HepG2 (cell line): Measurements from ENCODE around the gene JMJD8. TPM values are rescaled to one million over a fixed set of nuclear protein-coding genes. Genes with fewer than 3 reads are reported as not detected.

ENCODE experiments used
- ATAC-seq: fragments of 200-7000 bp; cut with Tn5 transposase; 3 replicates; pipeline ENCODE4 v1.9.1; 2020; ENCODE audit warnings: mild to moderate bottlenecking, moderate library complexity
- BruUV-seq: library from RNA; stranded (reverse); fragments of 400-500 nt; replicated peaks from 2 replicates; lab custom pipeline; 2021; lab: Mats Ljungman, UMichigan
- CTCF ChIA-PET: fragments of 300-600 bp; formaldehyde crosslinking; extraction: SDS; loops from one replicate; lab custom pipeline; 2021; ENCODE audit warnings: low total read pairs, inconsistent platforms, low intra/inter-chr PET ratio; lab: Yijun Ruan, JAX
- POLR2A ChIA-PET: fragments of 350-600 bp; sonication (Branson Sonifier 250); formaldehyde crosslinking; loops from one replicate; lab custom pipeline; 2020; ENCODE audit warnings: antibody characterized with exemption, inconsistent platforms; lab: Yijun Ruan, JAX
- DNase-seq: peaks from one replicate; pipeline ENCODE4 v3.0.0-alpha.2; 2015; ENCODE audit warnings: low spot score
- FAIRE-seq: peaks from 3 replicates; lab custom pipeline; 2011; peaks lifted over from hg19 to GRCh38; lab: Jason Lieb, UNC
- H2AFZ ChIP-seq: one replicate; pipeline ENCODE4 v1.6.1; 2011; ENCODE audit warnings: low read length, inconsistent platforms
- H3K27ac ChIP-seq: fragments of 300-600 bp; 3 replicates; pipeline ENCODE4 v1.8.0; 2011; ENCODE audit warnings: mixed run types, mild to moderate bottlenecking, mixed read lengths, low read length, inconsistent platforms; ENCODE audit not compliant: insufficient read depth; ENCODE audit errors: extremely low read length
- H3K27me3 ChIP-seq, 2 experiments: fragments of 200-600 bp in 1 of 2; 2 replicates in 1 of 2; 3 replicates in 1 of 2; pipeline versions ENCODE4 v1.6.0 to v1.8.0; 2011; ENCODE audit warnings: low read length in 2 of 2, mild to moderate bottlenecking in 2 of 2, moderate library complexity in 2 of 2, inconsistent platforms in 1 of 2; ENCODE audit not compliant: insufficient read depth in 2 of 2, control insufficient read depth in 1 of 2
- H3K36me3 ChIP-seq, 2 experiments: fragments of 200-600 bp in 1 of 2; replicated peaks in 1 of 2; 2 replicates in 1 of 2; 3 replicates in 1 of 2; pipeline versions ENCODE4 v1.5.1 to v1.8.0; 2011; ENCODE audit warnings: low read length in 2 of 2, inconsistent platforms in 1 of 2; ENCODE audit not compliant: insufficient read depth in 2 of 2, control insufficient read depth in 1 of 2
- H3K4me1 ChIP-seq: 2 replicates; pipeline ENCODE4 v1.5.1; 2012; ENCODE audit warnings: low read length, inconsistent platforms; ENCODE audit not compliant: insufficient read depth
- H3K4me2 ChIP-seq: 2 replicates; pipeline ENCODE4 v1.6.0; 2011; ENCODE audit warnings: low read depth, low read length, inconsistent platforms
- H3K4me3 ChIP-seq, 3 experiments: fragments of 200-600 bp in 1 of 3; sonication (generic), shearing (Covaris generic) in 1 of 3; replicated peaks in 1 of 3; 2 replicates each; pipeline ENCODE4 v1.5.1; 2011 to 2016; ENCODE audit warnings: low read length in 3 of 3, inconsistent platforms in 2 of 3, low read depth in 2 of 3, mild to moderate bottlenecking in 2 of 3, control low read depth in 1 of 3, mixed read lengths in 1 of 3; ENCODE audit not compliant: insufficient read depth in 1 of 3
- H3K79me2 ChIP-seq: one replicate; pipeline ENCODE4 v1.6.1; 2011; ENCODE audit warnings: low read length, inconsistent platforms; ENCODE audit not compliant: insufficient read depth
- H3K9ac ChIP-seq: 2 replicates; pipeline ENCODE4 v1.6.0; 2011; ENCODE audit warnings: mild to moderate bottlenecking, low read depth, low read length, inconsistent platforms; ENCODE audit not compliant: insufficient read depth
- H3K9me3 ChIP-seq: 2 replicates; pipeline ENCODE4 v1.5.1; 2012; ENCODE audit warnings: mild to moderate bottlenecking, low read length
- H4K20me1 ChIP-seq: 2 replicates; pipeline ENCODE4 v1.6.0; 2011; ENCODE audit warnings: inconsistent platforms, mild to moderate bottlenecking, low read length, moderate library complexity; ENCODE audit not compliant: insufficient read depth
- ATF1 ChIP-seq: IDR thresholded peaks from 2 replicates; pipeline ENCODE4 v1.6.1; 2016; ENCODE audit warnings: mild to moderate bottlenecking, control low read depth
- ATRX ChIP-seq: sonication (generic); formaldehyde crosslinking; IDR thresholded peaks from 2 replicates; pipeline ENCODE4 v1.4.0; 2020; ENCODE audit warnings: missing genetic modification reagents, borderline replicate concordance
- CREM ChIP-seq, 2 experiments: sonication (generic) in 1 of 2; formaldehyde crosslinking in 1 of 2; IDR thresholded peaks; 2 replicates each; pipeline versions ENCODE4 v1.4.0 to v1.6.1; 2016 to 2020; ENCODE audit warnings: antibody characterized with exemption in 1 of 2, mild to moderate bottlenecking in 1 of 2, missing genetic modification reagents in 1 of 2
- CSRNP1 ChIP-seq: sonication (generic); formaldehyde crosslinking; IDR thresholded peaks from 2 replicates; pipeline ENCODE4 v1.8.1; 2023; ENCODE audit warnings: mild to moderate bottlenecking, missing genetic modification reagents
- DBP ChIP-seq: sonication (generic); formaldehyde crosslinking; IDR thresholded peaks from 2 replicates; pipeline ENCODE4 v1.4.0; 2020; ENCODE audit warnings: missing genetic modification reagents; ENCODE audit errors: not compliant biosample characterization
- KMT2B ChIP-seq: IDR thresholded peaks from 2 replicates; pipeline ENCODE4 v1.6.1; 2016; ENCODE audit warnings: missing genetic modification reagents, missing compliant biosample characterization
- RBM22 ChIP-seq: fragments of 200-400 bp; formaldehyde crosslinking; optimal IDR thresholded peaks from 2 replicates; pipeline ENCODE3; 2017; ENCODE audit warnings: mild to moderate bottlenecking, low read length, moderate library complexity
- TBX3 ChIP-seq: fragments of 450-650 bp; IDR thresholded peaks from 2 replicates; pipeline ENCODE4 v1.6.1; 2017; ENCODE audit warnings: antibody characterized with exemption, mild to moderate bottlenecking, inconsistent platforms, borderline replicate concordance
- TERF1 ChIP-seq: sonication (generic); formaldehyde crosslinking; IDR thresholded peaks from 2 replicates; pipeline ENCODE4 v1.8.0; 2022; ENCODE audit warnings: mild to moderate bottlenecking, missing genetic modification reagents, moderate library complexity
- ZBTB2 ChIP-seq: sonication (generic); formaldehyde crosslinking; IDR thresholded peaks from 2 replicates; pipeline ENCODE4 v1.8.0; 2022; ENCODE audit warnings: low read depth, missing genetic modification reagents
- ZBTB4 ChIP-seq: sonication (generic); formaldehyde crosslinking; IDR thresholded peaks from 2 replicates; pipeline ENCODE4 v1.4.0; 2020; ENCODE audit warnings: missing genetic modification reagents, mild to moderate bottlenecking, borderline replicate concordance
- ZMAT3 ChIP-seq: sonication (generic); formaldehyde crosslinking; conservative IDR thresholded peaks from 2 replicates; pipeline ENCODE4 v1.7.0; 2021; ENCODE audit warnings: missing genetic modification reagents
- ZNF24 ChIP-seq: fragments of 450-650 bp; IDR thresholded peaks from 2 replicates; pipeline ENCODE4 v1.6.1; 2017; ENCODE audit warnings: antibody characterized with exemption, mild to moderate bottlenecking
- ZNF44 ChIP-seq: sonication (generic); formaldehyde crosslinking; IDR thresholded peaks from 2 replicates; pipeline ENCODE4 v1.5.1; 2020; ENCODE audit warnings: mild to moderate bottlenecking, missing genetic modification reagents
- WGBS: methylation state at CpG from one replicate; pipeline ENCODE4 v1.1.6; 2017; ENCODE audit warnings: low lambda C conversion rate; 5-methylcytosine and 5-hydroxymethylcytosine counted together
- in situ Hi-C: cut with HindIII; loops from 2 replicates; pipeline ENCODE4 v1.10.0; 2017; ENCODE audit warnings: low pct_unique_long_range_greater_than_20kb; ENCODE audit not compliant: extremely low pct_ligation_motif_present
- intact Hi-C: fragments of 100-400 bp; cut with micrococcal nuclease; formaldehyde crosslinking; loops from one replicate; pipeline ENCODE4 v1.10.0; 2022; ENCODE audit not compliant: unreplicated experiment
- polyA plus RNA-seq, 8 experiments: library from polyadenylated mRNA; depleted of rRNA in 3 of 8; stranded (reverse) in 7 of 8; unstranded in 1 of 8; fragments of >200 nt; fragmentation: Illumina TruSeq in 4 of 8; extraction: Trizol in 4 of 8; gene quantifications; 2 replicates each; pipeline versions ENCODE4 v1.2.1 to v1.2.3, GENCODE V29; 2011 to 2016; ENCODE audit warnings: low read depth in 4 of 8, missing spikeins in 1 of 8, mixed read lengths in 1 of 8; ENCODE audit not compliant: insufficient read depth in 1 of 8
- total RNA-seq, 5 experiments: library from RNA; depleted of rRNA; stranded (reverse); fragments of >200 nt; fragmentation: Illumina TruSeq; extraction: Trizol; gene quantifications; 2 replicates each; pipeline ENCODE4 v1.2.3, GENCODE V29; 2016; ENCODE audit warnings: low read depth in 1 of 5

The JMJD8 gene
- total and polyA plus RNA-seq, 2 of the 13 experiments (the other 11 are each of a cell fraction or from before 2014, with no cell fraction given), result 2.6 to 11.8 TPM

- no peaks in the 10 kb centered on the region for H3K27me3 ChIP-seq
- WGBS, result no CpG with 5 or more reads among the region's 19 CpGs
- no peak overlapping the region for H3K4me2 ChIP-seq
- H3K9ac ChIP-seq, result no peak overlapping the region
- ChIA-PET CTCF (no interaction called here), POLR2A (no interaction called here)
- no peak for DNase-seq
- no peak for FAIRE-seq
- intact Hi-C loops, result no loop called here
- TF ChIP-seq ZNF44 (CRISPR knock-in tag), result no peak
- TF ChIP-seq ZBTB2, result no peak
- no peak for TF ChIP-seq ATF1
- TF ChIP-seq ATRX (CRISPR knock-in tag), result no peak
- no peak for TF ChIP-seq DBP (CRISPR knock-in tag)
- TF ChIP-seq ZMAT3 (CRISPR knock-in tag), result no peak
- no peak for TF ChIP-seq TERF1 (CRISPR knock-in tag)
- no peak for TF ChIP-seq TBX3
- no peak for TF ChIP-seq CSRNP1 (CRISPR knock-in tag)
- no peak for TF ChIP-seq KMT2B (CRISPR knock-in tag)
- TF ChIP-seq ZBTB4 (CRISPR knock-in tag), result no peak
- TF ChIP-seq ZNF24, result no peak
- TF ChIP-seq RBM22, result no peak
- TF ChIP-seq CREM (IDR thresholded peaks at IDR 0.05), result no peak
- TF ChIP-seq CREM (CRISPR knock-in tag; IDR thresholded peaks at IDR 0.05), result no peak
- in situ Hi-C loops, result no loop called here
- ATAC-seq, result no peak
- H3K79me2 ChIP-seq, result no peaks in the 10 kb centered on the region
- H3K4me3 ChIP-seq, result no peak overlapping the region
- no peaks in the 10 kb centered on the region for H3K9me3 ChIP-seq
- BruUV-seq, result no TSS peak
- peaks cover under 1% of the 10 kb centered on the region; the same call in 1 of the 2 replicates for H3K4me1 ChIP-seq
- H3K27ac ChIP-seq, result no peak overlapping the region
- H4K20me1 ChIP-seq, result no peaks in the 10 kb centered on the region
- no peak overlapping the region for H2AFZ ChIP-seq
- no peaks in the 10 kb centered on the region; a peak in 1 of 5 replicates for H3K36me3 ChIP-seq
Observed at GRCh38 chr16:662095-662494, 22.0 kb downstream of the JMJD8 start.
